Measurements from ENCODE around the gene MRGPRF.
"Not testable (repeated sequence)": the region's sequence is repeated elsewhere in the genome, so short reads cannot be mapped to it uniquely, and the experiment has no call there.

Gene MRGPRF

DNA sequence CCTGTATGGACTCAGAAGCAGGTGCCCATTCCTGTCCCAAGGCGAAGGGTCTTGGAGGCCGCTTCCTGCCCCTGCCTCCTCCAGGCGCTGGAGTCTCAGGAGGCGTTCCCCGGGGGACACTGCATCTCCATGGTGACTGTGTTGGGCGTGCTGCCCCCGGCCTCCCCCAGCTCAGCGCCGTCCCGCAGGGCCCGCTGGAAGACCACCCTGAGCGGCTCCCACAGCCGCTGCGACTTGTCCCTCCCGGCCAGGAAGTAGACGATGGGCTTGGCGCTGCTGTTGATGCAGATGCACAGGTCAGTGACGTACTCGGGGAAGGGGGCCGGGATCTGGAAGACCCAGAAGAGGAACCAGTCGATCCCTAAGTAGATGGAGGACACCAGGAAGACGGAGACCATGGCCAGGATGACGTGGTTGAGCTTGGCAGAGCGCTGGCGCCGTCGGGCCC lies 7.8 kb downstream of the MRGPRF start:
- Mint-ChIP-seq H3K27ac (no peak overlapping the region), H3K36me3 (no peaks in the 10 kb centered on the region), H3K4me1 (no peaks in the 10 kb centered on the region), H3K9me3 (no peaks in the 10 kb centered on the region), H3K27me3 (peaks cover 45% of the 10 kb centered on the region), H3K4me3 (no peak overlapping the region)
- CTCF ChIA-PET: no interaction called here
- no peak for DNase-seq

DNA sequence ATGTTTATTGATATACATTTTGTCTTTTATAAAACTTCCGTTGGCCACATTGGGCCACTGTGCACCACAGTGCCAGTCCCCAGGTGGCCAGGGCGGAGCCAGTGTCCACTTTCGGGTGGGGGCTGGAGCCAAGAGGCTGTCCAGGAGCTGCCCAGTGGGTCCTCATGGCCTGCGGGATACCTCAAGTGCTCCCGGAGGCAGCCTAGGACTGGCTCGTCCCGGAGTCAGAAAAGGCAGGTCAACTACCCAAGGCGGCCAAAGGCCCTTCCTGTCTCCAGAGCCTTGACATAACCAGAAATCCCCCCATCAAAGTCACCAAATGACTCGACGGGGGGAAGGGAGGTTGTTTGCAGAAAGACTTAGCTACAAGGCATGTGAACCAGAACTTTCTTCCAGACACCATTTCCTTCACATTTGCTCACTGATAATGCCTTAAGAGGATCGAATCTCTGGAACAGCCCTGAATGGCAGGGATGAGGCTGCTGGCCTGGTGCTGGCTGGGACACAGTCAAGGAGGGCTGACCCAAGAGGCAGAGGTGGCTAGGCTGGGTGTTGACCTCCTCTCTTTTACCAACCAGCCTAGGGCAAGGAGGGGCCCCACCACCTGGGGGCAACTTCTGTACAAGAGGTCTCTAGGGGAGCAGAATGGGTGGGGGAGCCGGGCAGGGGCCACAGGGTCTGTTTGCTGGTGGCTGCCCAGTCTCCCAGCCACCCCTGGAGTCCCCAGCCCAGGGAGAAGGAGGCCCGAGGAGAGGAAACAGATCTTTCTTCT lies 8.4 kb downstream of the MRGPRF start:
- no peaks in the 10 kb centered on the region for H3K36me3 Mint-ChIP-seq
- H3K9me3 Mint-ChIP-seq: no peaks in the 10 kb centered on the region
- H3K27ac Mint-ChIP-seq: no peak overlapping the region
- H3K27me3 Mint-ChIP-seq: peaks cover 39% of the 10 kb centered on the region
- no peaks in the 10 kb centered on the region for H3K4me1 Mint-ChIP-seq
- H3K4me3 Mint-ChIP-seq: no peak overlapping the region
- DNase-seq: no peak
- CTCF ChIA-PET: no interaction called here

DNA sequence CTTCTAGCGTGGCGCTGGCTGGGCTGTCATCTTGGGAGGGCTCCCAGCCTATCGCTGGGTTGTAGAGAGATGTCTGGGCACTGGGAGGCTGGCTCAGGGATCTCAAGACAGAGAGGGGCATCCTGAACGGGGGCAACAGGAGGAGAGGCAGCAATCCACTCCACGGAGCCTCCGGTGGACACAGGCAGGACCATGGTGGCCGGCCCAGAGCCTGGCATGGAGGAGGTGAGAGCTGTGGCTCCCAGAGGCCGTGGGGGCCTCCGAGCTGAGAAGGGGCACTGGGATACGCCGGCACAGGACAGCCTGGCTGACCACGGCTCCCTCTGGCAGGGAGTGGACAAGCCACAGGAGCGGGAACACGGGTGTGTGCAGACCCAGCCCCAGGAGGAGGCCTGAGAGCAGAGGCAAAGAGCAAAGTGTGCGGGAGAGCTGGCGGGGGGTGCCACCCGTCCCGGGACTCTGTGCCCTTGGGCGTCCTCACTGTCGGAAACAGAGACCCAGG lies 9.1 kb downstream of the MRGPRF start:
- H3K27me3 Mint-ChIP-seq: peaks cover 38% of the 10 kb centered on the region
- no peak overlapping the region for H3K4me3 Mint-ChIP-seq
- no peaks in the 10 kb centered on the region for H3K4me1 Mint-ChIP-seq
- DNase-seq: no peak
- H3K9me3 Mint-ChIP-seq: no peaks in the 10 kb centered on the region
- CTCF ChIA-PET: no interaction called here
- no peaks in the 10 kb centered on the region for H3K36me3 Mint-ChIP-seq
- H3K27ac Mint-ChIP-seq: no peak overlapping the region

DNA sequence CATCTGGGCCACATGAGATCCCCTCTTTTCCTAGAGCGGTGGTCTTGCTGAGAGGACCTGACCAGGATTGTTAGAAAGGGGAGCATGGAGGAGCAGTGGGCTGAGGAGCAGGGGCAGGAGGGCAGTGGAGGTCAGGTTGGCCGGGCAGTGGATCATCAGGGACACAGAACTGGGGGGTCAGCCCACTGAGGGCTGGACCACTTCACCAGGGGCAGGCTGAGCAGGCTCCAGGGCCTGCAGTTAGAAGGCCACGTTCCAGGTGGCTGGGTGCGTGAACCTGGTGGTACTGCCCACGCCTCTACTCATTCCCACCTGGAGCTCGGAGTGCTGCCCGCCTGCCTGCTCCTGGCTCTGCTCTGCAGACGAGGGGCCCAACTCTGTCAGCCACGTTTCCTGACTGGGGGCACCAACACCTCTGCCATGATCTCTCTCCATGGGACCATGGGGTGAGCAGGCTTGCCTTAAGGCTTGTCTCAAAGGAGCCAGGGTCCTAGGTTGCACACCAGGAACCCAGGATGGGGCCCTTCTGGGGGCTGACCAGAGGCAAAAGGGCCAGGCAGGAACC lies 9.7 kb downstream of the MRGPRF start:
- CTCF ChIA-PET: no interaction called here
- no peak for DNase-seq
- Mint-ChIP-seq H3K36me3 (no peaks in the 10 kb centered on the region), H3K27ac (no peak overlapping the region), H3K4me3 (no peak overlapping the region), H3K27me3 (peaks cover 33% of the 10 kb centered on the region), H3K9me3 (no peaks in the 10 kb centered on the region), H3K4me1 (no peaks in the 10 kb centered on the region)

DNA sequence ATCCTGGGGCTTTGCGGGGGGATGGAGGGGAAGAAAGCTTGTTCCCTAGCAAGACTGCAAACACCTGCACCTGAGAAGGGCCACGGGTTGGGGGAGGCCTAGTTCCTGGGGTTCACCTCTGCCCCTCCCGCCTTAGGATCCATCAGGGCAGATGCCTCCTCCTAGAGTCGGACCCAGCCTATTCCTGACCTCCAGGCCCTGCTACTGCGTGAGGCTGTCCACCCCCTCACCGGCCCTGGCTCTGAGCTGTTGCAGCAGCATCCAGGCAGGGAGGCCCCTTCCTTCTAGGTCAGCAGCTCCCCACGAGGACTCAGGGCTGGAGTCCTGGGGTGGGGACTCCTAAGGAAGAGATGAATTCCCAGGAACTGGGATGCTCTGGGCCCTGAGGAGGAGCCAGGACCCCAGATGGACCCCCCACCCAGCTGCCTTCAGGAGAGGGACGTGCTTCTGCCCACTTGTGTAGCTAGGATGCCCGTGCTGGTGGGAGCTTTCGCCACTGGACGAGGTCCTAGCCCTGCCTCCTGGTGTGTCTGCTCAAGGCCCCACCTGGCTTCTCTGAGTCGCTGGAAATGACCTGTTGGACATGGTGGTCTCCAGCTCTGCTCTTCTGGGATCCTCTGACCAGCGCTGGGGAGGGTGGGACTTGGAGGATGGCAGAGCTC lies 10.3 kb downstream of the MRGPRF start:
- no peak overlapping the region for H3K4me3 Mint-ChIP-seq
- H3K36me3 Mint-ChIP-seq: no peaks in the 10 kb centered on the region
- no peak for DNase-seq
- H3K9me3 Mint-ChIP-seq: no peaks in the 10 kb centered on the region
- peaks cover 26% of the 10 kb centered on the region for H3K27me3 Mint-ChIP-seq
- no peak overlapping the region for H3K27ac Mint-ChIP-seq
- H3K4me1 Mint-ChIP-seq: no peaks in the 10 kb centered on the region
- CTCF ChIA-PET: no interaction called here

- H3K4me1 Mint-ChIP-seq: no peaks in the 10 kb centered on the region
- no peak overlapping the region for H3K27ac Mint-ChIP-seq
- CTCF ChIA-PET: no interaction called here
- H3K4me3 Mint-ChIP-seq: no peak overlapping the region
- no peak for DNase-seq
- peaks cover 25% of the 10 kb centered on the region for H3K27me3 Mint-ChIP-seq
- no peaks in the 10 kb centered on the region for H3K36me3 Mint-ChIP-seq
- H3K9me3 Mint-ChIP-seq: no peaks in the 10 kb centered on the region
Measured at GRCh38 chr11:69002110-69002569, 10.9 kb downstream of the MRGPRF start.

DNA sequence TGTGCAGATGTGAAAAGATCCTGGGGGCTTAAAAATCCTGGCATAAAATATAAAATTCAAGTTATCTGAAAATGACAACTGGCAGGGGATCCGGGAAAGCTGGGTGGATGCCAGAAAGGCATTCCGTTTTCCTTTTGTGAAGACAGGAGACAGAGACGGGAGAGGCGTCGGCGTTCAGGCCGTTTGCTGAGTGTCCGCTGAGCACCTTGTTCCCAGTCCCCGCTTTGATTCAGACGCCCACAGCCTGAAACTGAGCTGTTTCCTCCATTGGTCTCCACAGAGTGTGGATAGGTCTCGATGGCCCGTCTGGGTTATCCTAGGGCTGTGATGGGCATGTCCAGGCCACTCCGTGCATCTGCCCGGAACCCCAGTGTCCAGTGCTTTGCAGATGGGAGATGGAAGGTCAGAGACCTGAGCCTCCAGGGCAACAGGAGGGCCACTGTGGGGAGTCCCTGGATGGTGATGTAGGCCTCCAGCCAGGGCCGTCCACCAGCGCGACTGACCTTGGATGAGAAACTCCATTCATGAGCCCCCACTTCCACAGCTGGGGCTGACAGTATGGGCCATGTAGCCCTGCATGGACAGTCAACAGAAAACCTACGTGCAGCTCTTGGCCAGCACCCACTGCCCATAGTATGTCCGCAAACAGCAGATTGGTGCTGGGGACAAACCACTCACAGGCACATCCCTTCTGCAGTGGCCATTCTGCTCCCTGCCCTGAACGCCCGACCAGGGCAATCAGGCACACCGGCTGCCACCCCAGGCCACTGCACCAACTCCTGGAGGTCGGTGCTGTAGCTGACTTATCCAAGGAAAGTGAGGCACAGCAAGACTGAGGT lies 11.6 kb downstream of the MRGPRF start:
- H3K27me3 Mint-ChIP-seq: peaks cover 29% of the 10 kb centered on the region
- H3K4me1 Mint-ChIP-seq: no peaks in the 10 kb centered on the region
- H3K4me3 Mint-ChIP-seq: no peak overlapping the region
- no peak overlapping the region for H3K27ac Mint-ChIP-seq
- no peak for DNase-seq
- CTCF ChIA-PET: no interaction called here
- H3K9me3 Mint-ChIP-seq: no peaks in the 10 kb centered on the region
- H3K36me3 Mint-ChIP-seq: no peaks in the 10 kb centered on the region

GRCh38 chr11:69000831-69001242 lies 12.2 kb downstream of the MRGPRF start:
- H3K36me3 Mint-ChIP-seq: no peaks in the 10 kb centered on the region
- no peak overlapping the region for H3K4me3 Mint-ChIP-seq
- H3K27me3 Mint-ChIP-seq: peaks cover 29% of the 10 kb centered on the region
- no peaks in the 10 kb centered on the region for H3K9me3 Mint-ChIP-seq
- no peak for DNase-seq
- no peaks in the 10 kb centered on the region for H3K4me1 Mint-ChIP-seq
- CTCF ChIA-PET: no interaction called here
- H3K27ac Mint-ChIP-seq: no peak overlapping the region

DNA sequence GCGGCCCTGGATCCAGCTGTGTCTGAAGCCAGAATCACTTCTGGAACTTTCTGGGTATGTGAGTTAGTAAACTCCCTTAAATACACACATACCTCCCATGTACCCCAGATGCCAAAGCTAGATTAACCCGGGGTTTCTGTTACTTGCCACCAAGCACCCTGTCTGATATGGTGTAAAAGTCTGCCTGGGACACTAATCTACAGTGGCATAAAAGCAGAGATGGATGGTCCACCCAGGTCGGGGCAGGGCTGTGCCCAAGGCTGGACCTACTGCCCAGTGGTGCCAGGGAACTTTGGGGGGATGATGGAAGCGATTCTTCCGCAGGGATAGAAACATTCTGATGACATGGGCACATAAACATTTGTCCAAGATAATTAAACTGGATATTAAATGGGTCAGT lies 12.7 kb downstream of the MRGPRF start:
- no peaks in the 10 kb centered on the region for H3K4me1 Mint-ChIP-seq
- DNase-seq: no peak
- peaks cover 28% of the 10 kb centered on the region for H3K27me3 Mint-ChIP-seq
- CTCF ChIA-PET: no interaction called here
- H3K9me3 Mint-ChIP-seq: no peaks in the 10 kb centered on the region
- H3K36me3 Mint-ChIP-seq: no peaks in the 10 kb centered on the region
- H3K27ac Mint-ChIP-seq: no peak overlapping the region
- H3K4me3 Mint-ChIP-seq: no peak overlapping the region

GRCh38 chr11:68999748-69000355 lies 13.2 kb downstream of the MRGPRF start:
- H3K36me3 Mint-ChIP-seq, H3K4me1 Mint-ChIP-seq, CTCF ChIA-PET, DNase-seq, H3K4me3 Mint-ChIP-seq, H3K27ac Mint-ChIP-seq, H3K9me3 Mint-ChIP-seq: not testable (repeated sequence)
- peaks cover 23% of the 10 kb centered on the region for H3K27me3 Mint-ChIP-seq

GRCh38 chr11:68999093-68999747 lies 13.8 kb downstream of the MRGPRF start:
- Mint-ChIP-seq H3K4me3 (no peak overlapping the region), H3K27ac (no peak overlapping the region)
- DNase-seq: no peak

GRCh38 chr11:68998390-68998911 lies 14.6 kb downstream of the MRGPRF start:
- no peaks in the 10 kb centered on the region for H3K36me3 Mint-ChIP-seq
- H3K4me3 Mint-ChIP-seq: no peak overlapping the region
- H3K4me1 Mint-ChIP-seq: no peaks in the 10 kb centered on the region
- no peak for DNase-seq
- no peaks in the 10 kb centered on the region for H3K9me3 Mint-ChIP-seq
- H3K27me3 Mint-ChIP-seq: peaks cover 20% of the 10 kb centered on the region
- H3K27ac Mint-ChIP-seq: no peak overlapping the region
- CTCF ChIA-PET: no interaction called here

More at GRCh38 chr11:68999093-68999747, 13.8 kb downstream of the MRGPRF start:
- CTCF ChIA-PET: no interaction called here
- Mint-ChIP-seq H3K36me3 (no peaks in the 10 kb centered on the region), H3K9me3 (no peaks in the 10 kb centered on the region), H3K27me3 (peaks cover 21% of the 10 kb centered on the region), H3K4me1 (no peaks in the 10 kb centered on the region)

- CTCF ChIA-PET: no interaction called here
Measured at GRCh38 chr11:68997995-68998348, 15.1 kb downstream of the MRGPRF start.

More at GRCh38 chr11:68997995-68998348, 15.1 kb downstream of the MRGPRF start:
- Mint-ChIP-seq H3K36me3 (no peaks in the 10 kb centered on the region), H3K4me1 (no peaks in the 10 kb centered on the region), H3K4me3 (no peak overlapping the region), H3K9me3 (no peaks in the 10 kb centered on the region), H3K27ac (no peak overlapping the region), H3K27me3 (peaks cover 19% of the 10 kb centered on the region)
- DNase-seq: no peak
